AML-193 (cell line): ENCODE data around the gene DCBLD1.

Experiments
- DNase-seq, 2 experiments: peaks; one replicate each; lab custom pipeline; 2025; lab: John Stamatoyannopoulos, UW

Gene DCBLD1

DNA sequence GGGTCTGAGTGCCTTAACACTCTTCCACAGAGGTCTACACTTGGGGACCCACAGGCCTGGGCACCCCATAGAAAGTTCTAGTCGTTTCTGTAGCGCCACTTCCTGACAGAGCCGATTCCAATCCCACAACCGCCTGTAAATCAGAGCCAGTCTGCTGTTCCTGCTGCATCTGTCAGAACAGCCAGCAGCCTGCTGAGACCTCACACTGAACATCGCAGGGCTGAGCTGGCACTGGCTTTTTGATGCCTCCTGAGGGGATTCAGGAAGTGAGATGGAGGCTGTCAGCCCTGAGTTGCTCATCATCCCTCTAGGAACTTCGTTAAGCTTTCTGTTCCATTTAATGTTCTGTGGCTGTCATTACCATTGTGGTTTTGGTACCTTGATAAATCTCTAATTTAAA is 48.9 kb downstream of the DCBLD1 start:
- DNase-seq, result no peak

DNA sequence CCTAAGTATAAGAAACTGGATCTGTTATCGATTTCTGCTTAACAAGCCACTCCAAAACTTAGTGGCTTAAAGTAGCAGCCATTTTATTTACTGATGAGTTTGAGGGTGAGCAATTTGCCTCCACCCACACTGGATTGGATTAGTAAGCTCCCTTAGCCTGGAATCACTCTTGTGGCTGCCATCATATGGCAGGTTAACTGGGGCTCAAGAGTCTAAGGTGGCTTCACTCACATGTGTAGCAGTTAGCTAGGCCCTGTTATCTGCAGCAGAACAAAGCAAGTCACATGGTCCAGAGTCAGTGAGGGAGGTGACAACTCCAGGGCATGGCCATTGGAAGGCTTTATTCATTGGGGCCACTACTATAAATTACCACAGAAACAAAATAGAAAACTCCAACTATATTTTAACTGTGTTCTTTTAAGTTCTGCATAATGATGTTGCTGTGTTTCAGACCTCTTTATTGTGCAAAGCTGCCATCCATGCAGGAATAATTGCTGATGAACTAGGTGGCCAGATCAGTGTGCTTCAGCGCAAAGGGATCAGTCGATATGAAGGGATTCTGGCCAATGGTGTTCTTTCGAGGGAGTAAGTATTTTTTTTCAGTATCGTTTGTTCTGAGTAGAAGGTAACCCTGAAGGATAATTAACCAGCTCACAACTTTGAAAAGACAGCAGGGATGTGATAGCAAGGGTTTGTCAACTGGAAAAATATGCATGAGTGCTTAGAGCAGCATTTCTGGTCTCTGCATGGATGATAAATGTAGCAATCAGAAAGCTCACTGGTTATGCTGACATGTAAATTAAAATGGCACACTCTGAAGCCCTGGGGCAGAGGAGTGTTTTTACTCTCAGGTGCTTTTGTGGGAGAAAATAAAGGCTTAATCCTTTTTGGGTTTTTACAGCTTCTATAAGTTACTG is 49.6 kb downstream of the DCBLD1 start:
- DNase-seq, result no peak

DNA sequence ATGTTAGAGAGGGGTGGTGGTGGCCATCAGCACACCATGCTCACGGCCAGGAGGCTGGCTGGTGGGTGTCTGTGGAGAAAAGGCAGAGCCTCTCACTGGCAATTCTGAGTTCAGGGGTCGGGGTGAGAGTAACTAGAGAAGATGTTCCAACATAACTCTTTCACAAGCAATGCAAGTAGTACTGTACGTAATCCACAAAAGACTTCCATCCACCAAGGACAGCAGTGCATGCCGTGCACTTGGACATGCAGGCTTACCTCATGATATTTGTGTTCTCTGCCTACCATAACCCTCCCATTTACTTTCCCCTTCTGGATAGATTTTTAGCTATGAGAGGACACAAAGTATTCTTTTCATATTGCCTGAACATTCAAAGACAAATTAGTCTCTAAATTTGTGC is 51.3 kb downstream of the DCBLD1 start:
- DNase-seq, result no peak

DNA sequence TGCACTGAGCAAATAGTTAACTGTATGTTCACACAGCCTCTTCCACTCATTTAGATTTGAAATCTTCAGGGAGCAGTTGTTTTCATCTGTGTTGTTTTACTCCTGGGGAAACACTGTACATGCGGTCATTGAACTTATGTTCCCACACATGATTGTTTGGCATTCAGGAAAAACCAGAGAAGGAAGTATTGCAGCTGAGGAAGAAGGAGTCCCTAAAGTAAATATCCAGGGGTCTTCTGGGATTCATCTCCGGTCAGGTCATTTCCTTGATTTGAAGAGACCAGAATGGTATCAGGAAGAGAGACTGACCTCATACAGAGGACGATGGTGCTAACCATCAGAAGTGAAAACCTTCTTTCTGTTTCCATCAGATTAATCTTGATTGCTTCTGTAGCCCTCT is 52.5 kb downstream of the DCBLD1 start:
- no peak for DNase-seq

DNA sequence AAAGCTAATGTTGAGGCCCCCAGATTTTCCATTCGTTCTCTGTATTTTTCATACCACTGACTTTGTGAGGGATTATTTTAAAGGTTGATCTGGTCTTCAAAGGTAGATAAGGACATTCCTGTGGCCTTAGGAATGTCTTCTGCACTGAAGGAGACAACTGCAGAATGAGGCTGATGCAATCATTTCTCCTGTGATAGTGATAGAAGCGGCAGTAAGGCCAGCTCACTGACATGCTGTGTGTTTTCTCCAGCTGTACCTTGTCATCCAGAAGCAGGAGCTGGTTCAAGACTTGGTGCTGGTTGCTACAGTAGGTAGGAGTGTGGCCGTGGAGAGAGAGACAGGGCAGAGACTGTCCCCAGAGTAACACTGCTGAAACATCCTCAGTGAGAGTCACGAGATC is 53.8 kb downstream of the DCBLD1 start:
- DNase-seq, result no peak

DNA sequence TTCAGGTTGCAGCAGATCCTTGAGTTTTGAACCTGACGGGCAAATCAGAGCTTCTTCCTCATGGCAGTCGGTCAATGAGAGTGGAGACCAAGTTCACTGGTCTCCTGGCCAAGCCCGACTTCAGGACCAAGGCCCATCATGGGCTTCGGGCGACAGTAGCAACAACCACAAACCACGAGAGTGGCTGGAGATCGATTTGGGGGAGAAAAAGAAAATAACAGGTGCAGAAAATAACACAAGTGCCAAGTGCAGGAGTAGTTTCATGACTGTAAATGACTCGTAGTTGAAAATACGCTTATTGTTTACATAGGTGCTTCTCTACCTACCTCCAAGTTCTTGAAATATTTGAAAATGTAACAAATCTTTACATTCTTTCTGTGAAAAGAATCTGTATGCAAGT is 56.1 kb downstream of the DCBLD1 start:
- no peak for DNase-seq

DNA sequence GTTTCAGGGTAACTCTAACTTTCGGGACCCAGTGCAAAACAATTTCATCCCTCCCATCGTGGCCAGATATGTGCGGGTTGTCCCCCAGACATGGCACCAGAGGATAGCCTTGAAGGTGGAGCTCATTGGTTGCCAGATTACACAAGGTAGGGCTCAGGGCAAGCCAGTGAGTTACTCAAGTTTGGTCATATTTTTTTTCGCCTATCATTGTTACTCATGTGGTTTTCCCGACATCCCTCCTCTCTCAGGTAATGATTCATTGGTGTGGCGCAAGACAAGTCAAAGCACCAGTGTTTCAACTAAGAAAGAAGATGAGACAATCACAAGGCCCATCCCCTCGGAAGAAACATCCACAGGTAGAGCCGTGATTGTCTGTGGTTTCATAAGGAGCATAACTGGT is 58.2 kb downstream of the DCBLD1 start:
- no peak for DNase-seq

DNA sequence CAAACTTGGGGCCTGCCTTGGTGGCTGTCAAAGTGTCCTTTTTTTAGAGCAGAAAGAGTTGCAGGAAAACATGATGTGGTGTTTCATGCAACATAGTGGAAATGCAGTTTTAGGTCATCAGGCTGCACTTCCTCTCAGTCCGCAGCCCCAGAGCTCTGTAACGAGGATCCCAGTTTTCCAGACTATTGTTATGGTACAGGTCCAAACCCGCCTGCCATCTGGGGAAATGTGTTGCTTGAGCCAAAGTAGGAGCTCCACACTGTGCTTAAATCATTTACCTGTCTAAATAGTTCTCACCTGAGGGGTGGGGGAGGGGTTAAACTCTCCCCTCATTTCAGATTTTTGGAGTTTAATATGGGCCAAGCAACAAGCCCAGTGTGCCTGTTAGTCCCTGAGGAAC is 60.0 kb downstream of the DCBLD1 start:
- no peak for DNase-seq

DNA sequence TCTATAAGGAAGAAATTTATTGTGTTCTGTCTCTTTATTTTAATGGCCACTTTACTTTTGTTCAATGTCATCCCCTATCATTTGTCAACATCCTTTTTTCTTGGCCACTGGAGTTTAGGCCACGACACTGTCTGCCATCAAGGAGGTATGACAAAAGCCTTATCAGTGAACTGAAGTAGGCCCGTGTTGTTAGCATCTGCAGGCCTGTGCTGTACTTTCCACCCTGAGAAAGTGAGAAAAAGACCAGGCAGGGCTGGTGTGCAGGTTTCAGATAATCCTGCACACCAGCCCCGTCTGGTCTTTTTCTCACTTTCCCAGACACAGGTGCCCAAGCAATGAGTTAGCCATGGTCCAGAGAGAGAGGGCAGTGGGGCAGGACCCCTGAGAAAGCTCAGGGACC is 62.2 kb downstream of the DCBLD1 start:
- no peak for DNase-seq

DNA sequence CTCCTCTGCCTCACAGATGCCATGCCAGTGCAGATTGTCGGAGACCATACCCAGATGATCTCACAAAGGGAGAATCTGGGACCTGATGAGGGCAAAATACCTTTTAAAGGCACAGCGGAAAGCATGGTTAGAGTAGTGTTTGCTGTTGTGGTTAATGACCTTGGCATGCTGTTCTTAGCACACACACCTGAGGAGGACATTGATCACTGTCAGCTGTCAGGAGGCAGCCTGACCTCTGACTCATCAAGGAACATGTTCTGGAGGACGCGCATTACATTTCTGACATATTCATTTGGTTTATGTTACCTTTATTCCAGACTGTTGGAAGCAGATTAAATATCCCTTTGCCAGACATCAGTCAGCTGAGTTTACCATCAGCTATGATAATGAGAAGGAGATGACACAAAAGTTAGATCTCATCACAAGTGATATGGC is 62.7 kb downstream of the DCBLD1 start:
- DNase-seq, result no peak

DNA sequence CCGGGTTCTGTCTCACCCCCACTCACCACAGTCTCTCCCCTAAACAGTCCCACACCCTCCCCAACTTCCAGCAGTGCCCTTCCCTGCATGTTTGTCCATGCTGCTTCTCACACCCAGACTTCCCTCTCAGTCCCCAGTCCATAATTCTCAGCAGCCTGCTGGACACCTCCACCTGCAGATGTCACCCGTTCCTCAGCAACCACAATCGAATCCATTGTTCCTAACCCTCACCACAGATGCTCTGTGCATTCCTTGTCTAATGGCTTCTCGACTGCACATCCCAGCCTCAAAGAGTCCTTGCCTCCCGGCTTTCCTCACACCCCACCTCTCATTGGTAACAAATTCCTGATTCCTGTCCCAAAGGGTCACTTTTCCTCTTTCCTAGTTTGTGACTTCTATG is 64.2 kb downstream of the DCBLD1 start:
- DNase-seq, result no peak

DNA sequence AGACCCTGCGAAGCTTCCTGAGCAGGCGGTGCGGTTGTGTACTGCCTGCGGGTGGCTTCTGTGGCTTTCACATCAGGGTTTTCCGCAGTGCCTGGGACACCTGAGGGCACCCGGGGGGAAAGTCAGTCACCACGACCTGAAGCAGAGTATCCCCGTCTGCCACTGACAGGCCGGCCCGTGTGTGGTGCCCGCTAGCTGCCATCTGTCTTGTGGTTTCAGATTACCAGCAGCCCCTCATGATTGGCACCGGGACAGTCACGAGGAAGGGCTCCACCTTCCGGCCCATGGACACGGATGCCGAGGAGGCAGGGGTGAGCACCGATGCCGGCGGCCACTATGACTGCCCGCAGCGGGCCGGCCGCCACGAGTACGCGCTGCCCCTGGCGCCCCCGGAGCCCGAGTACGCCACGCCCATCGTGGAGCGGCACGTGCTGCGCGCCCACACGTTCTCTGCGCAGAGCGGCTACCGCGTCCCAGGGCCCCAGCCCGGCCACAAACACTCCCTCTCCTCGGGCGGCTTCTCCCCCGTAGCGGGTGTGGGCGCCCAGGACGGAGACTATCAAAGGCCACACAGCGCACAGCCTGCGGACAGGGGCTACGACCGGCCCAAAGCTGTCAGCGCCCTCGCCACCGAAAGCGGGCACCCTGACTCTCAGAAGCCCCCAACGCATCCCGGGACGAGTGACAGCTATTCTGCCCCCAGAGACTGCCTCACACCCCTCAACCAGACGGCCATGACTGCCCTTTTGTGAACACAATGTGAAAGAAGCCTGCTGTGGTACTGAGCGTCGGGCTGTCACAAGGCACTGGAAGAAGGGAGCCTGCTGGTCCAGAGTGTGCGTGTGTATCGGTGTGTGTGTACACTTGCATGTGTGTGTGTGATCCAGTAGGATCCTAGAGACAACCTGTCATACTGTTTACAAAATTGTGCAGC is 65.5 kb downstream of the DCBLD1 start:
- peak in 1 of 2 experiments; percentile 49 for DNase-seq

DNA sequence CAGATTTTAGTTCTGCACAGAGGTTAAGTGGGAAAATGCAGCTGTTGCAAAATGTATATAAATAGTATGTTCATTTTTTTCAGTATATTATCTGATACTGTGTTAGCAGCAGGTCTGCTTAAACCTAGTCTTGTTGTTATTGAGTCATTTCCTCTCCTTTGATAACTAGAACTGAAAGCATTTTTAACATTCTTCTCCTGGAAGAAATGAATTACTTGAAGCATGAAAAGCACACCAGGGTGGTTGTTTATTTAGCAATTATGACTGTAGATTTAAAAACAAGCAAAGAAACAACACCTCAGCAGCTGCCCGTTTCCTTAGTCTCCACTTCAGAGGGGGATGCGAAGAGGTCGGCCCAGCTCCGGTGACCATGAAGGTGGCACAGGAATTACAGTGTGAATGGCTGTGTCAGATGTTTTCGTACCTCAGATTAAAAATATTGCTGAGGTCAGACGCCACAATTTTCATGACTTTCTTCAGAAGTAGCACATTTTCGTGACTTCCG is 66.4 kb downstream of the DCBLD1 start:
- peak in 1 of 2 experiments; percentile 13 for DNase-seq

DNA sequence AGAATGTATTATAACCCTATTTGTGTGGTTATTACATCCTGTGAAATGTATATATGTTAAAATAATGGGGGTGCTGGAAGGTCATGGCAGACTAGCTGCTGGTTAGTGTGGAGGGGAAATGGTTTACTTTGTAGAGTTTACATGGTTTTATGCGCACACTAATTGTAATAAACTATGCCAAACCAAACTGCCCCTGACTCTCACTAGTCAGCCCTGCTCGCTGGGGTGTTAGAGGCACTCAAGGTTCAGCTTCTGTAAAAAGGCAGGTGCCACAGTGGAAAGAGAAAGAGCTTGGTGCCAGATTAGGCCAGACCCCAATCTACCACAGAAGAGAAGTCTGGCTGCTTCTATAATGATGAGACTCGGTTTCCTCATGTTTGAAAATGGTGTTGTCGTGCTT is 67.1 kb downstream of the DCBLD1 start:
- no peak for DNase-seq

DNA sequence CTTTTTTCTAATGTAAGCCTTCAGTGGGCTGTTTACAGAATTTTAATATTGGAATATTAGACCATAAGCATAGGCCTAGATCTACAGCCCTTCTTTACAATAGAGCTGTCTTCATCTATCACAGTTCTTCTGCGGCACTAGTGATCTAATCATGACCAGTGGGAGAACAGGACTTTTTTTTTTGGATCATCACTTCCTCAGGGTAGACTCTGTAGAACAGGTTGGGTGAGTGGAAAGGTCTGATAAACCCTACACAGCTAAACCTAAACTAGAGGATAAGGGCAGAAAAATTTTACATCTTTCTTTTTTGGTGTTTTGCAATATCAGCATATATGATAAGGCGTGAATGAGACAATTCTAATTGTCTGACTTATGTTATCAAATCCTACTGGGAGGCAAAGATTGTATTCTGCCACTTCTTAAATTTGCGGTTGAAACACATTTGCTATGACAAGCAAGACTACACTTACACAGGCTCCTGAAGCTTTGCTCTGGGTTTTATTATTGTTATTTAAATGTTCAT is 67.7 kb downstream of the DCBLD1 start:
- DNase-seq, result no peak

DNA sequence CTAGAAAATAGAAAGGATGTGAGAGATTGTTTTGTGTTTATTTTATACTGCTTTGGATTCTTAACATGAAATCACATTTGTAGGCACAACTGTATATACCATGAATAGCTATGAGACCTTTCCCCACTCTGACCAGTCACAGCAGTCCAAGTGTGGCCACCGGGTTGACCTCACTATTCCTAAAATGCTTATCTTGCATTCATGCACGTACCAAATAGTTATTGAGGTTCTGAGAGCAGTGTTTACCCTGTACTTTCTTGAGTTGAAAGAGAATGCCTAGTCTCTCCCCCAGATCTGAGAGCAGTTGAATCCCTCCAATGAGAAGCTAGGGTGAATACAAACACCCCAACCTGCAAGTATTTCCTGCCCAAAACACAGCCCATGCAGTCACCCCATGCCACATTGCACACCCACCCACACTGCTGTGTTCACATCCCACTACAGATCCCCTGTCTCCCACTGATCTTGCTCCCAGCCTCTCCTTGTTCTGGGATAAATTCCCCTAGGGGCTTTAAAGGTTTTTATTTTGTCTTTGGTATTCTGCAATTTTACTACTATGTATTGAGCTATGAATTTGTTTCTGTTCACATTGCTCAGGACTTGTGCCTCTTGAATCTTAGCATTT is 68.3 kb downstream of the DCBLD1 start:
- DNase-seq, result no peak

DNA sequence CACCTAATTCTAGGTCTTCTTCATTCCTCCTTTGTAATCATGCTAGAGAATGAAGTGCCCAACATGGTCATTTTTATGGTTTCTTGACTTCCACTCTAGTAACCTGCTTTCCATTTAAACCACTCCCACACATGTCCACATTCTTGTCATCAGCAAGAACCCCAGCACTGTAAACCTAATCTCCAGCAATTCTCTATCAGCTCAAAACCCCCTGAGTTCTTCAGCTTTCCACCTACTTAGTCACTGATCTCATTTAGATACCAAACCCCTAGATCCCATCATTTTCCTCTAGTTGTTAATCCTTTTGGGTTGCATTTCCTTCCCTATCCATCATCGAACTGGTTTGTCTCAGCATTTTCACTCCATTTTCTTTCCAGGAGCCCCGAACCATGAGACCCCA is 70.1 kb downstream of the DCBLD1 start:
- no peak for DNase-seq

DNA sequence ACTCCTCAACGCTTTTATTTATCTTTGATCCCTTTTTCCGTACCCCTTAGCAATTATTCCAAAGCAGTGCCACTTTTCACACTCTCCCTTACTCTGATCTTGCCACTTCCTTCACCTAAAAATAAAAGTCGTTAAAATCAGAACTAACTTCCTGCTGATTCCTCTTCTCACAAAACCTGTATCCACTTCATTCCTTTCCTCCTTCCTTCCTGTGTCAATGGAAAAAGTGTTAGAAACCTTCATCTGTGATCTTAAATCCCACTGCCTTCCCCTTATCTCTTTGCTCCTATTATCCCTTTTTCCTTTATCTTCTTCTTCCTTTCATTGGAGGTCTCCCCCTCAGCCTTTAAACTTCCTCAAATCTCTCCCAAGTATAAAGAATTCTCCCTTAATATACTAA is 70.7 kb downstream of the DCBLD1 start:
- no peak for DNase-seq

DNA sequence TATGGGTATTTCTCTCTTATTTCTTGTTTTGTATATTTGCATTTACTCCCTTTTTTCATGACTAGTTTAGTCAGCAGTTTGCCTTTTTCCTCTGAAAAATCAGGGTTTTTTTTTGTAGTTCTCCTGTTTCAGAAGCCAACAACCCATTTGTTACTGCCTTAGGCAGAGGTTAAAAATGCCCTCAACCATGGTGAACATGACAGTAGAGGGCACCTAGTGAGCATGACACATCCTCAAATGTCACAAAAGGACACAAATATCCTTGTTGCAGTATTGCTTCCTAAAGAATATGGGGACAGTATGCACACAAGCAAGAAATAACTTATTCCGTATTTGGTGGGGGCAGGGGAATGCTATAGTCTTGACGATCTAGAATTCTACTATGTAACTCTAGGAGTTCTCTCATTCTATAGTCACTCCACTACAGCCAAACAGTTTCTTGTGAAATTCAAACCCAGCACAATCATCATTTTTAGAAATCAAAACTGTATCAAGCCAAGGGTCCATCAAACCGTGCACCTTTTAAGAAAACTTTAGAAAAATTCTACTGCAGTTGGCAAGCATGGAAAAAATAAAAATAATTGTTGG is 72.9 kb downstream of the DCBLD1 start:
- DNase-seq, result no peak

DNA sequence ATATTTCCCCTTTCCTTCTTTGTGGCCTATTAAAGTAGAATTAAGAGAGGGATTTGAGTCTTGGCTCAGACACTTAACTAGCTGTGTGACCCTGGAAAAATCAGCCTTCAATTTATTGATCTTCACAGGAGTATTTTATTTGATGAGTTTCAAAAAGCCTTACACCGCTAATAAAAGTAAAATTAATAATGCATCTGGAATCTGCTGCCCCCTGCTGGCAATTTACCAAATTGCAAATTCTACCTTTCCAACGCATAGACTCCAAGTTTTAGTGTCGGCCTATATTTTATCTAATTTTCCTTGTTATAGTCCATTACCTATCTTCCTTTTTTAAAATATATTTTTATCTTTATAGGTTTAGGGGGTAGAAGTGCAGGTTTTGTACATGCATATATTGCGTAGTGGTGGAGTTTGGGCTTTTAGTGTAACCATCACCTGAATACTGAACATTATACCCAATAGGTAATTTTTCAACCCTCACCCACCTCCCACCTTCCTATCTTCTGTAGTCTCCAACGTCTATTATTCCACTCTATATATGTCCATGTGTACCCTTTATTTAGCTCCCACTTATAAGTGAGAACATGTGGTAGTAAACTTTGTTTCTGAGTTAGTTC is 73.5 kb downstream of the DCBLD1 start:
- peak; percentile 46 to 64 for DNase-seq

DNA sequence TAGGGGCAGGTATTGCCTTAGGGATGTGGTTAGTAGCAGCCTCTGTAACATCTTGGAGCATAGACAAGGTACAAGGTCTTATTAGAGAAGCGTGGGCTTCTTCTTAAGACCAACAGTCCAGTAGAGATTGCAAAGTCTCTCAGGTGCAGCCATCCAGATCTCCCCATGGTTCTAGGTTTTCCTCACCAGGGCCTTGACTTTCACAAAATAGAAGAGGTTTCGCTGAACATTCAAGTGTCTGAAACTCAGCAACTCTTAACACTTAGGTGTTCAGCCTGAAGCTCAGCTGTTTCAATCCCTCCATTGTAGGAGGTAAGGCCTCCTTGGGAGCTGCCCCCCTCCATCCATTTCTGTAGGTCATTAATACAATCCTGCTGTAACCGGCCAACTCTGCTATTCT is 75.5 kb downstream of the DCBLD1 start:
- DNase-seq, result no peak
